ENCODE data around the gene GPBP1. TPM values are rescaled to one million over a fixed set of nuclear protein-coding genes. Genes with fewer than 3 reads are reported as not detected.
"Not testable (repeated sequence)": the region's sequence is repeated elsewhere in the genome, so short reads cannot be mapped to it uniquely, and the experiment has no call there.

GPBP1 gene
- total RNA-seq, 2 donors from 2014 or later = 40.2 to 93.0 TPM

DNA sequence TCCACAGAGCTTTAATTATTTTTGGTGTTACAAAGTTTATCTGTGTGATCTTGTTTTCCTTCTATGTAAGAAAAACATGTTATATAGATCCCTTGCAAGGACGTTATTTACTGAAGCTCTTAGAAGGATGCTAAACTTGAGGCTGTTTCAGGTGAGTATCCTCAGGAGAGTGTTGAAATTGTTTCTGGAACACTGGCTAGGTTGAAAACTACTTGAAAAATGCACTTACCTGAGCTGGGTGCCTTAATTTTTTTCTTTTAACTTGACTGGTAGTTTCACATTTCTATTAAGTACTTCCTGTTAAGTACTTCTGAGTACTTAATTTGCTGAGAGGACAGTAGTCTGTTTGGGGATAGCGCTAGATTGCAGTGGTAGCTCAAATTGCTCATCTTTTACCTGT is 18.1 kb downstream of the GPBP1 start:
- peaks cover 4% of the 10 kb centered on the region for H3K36me3 ChIP-seq
- no peaks in the 10 kb centered on the region for H3K9me3 ChIP-seq
- no peak for TF ChIP-seq CTCF (IDR thresholded peaks at IDR 0.05)
- H3K27me3 ChIP-seq (replicated peaks; ENCODE audit: insufficient read depth) = no peaks in the 10 kb centered on the region
- peaks cover 29 to 38% of the 10 kb centered on the region in 2 donors for H3K4me1 ChIP-seq (ENCODE audit: control insufficient read depth in 1 of 2, low read depth in 2 of 2)
- H3K4me3 ChIP-seq = no peak overlapping the region
- DNase-seq (ENCODE audit: low spot score) (no peak), ATAC-seq (ENCODE audit: insufficient number of reproducible peaks, low FRiP score, low read depth) (no peak)
- H3K27ac ChIP-seq = no peak overlapping the region

GRCh38 chr5:57192832-57193231 is 19.0 kb downstream of the GPBP1 start:
- not testable (repeated sequence) for H3K27ac ChIP-seq; H3K9me3 ChIP-seq; H3K36me3 ChIP-seq; DNase-seq (ENCODE audit: low spot score); H3K4me3 ChIP-seq; H3K27me3 ChIP-seq (replicated peaks; ENCODE audit: insufficient read depth); ATAC-seq (ENCODE audit: insufficient number of reproducible peaks, low FRiP score, low read depth)
- peaks cover 22 to 31% of the 10 kb centered on the region in 2 donors for H3K4me1 ChIP-seq (ENCODE audit: control insufficient read depth in 1 of 2, low read depth in 2 of 2)

- Histone ChIP-seq H3K36me3 (peaks cover 4% of the 10 kb centered on the region), H3K27me3 (replicated peaks; ENCODE audit: insufficient read depth) (no peaks in the 10 kb centered on the region), H3K27ac (no peak overlapping the region), H3K9me3 (no peaks in the 10 kb centered on the region), H3K4me1 (ENCODE audit: control insufficient read depth in 1 of 2, low read depth in 2 of 2) (peaks cover 12 to 21% of the 10 kb centered on the region in 2 donors), H3K4me3 (no peak overlapping the region)
- no peak for TF ChIP-seq CTCF (IDR thresholded peaks at IDR 0.05)
- no peak for ATAC-seq (ENCODE audit: insufficient number of reproducible peaks, low FRiP score, low read depth)
- DNase-seq (ENCODE audit: low spot score) = no peak
These were observed 20.0 kb downstream of the GPBP1 start for GRCh38 chr5:57193757-57194413.

DNA sequence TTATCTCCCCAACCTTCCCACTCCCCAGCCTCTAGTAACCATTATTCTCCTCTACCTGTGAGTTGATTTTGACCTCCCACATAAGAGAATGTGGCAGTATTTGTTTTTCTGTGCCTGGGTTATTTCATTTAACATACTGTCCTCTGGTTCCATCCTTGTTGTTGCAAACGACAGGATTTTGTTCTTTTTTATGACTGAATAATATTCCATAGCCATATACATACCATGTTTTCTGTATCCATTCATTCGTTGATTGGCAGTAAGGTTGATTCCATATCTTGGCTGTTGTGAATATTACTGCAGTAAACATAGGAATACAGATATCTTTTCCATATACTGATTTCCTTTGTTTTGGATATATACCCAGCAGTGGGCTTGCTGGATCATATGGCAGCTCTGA is 20.8 kb downstream of the GPBP1 start:
- no peak for DNase-seq (ENCODE audit: low spot score)
- Histone ChIP-seq H3K27ac (no peak overlapping the region), H3K4me3 (no peak overlapping the region), H3K9me3 (no peaks in the 10 kb centered on the region), H3K36me3 (peaks cover 4% of the 10 kb centered on the region), H3K27me3 (replicated peaks; ENCODE audit: insufficient read depth) (no peaks in the 10 kb centered on the region), H3K4me1 (ENCODE audit: control insufficient read depth in 1 of 2, low read depth in 2 of 2) (peaks cover 4 to 13% of the 10 kb centered on the region in 2 donors)
- no peak for ATAC-seq (ENCODE audit: insufficient number of reproducible peaks, low FRiP score, low read depth)
- TF ChIP-seq CTCF (IDR thresholded peaks at IDR 0.05) = no peak

- DNase-seq (ENCODE audit: low spot score) (no peak), ATAC-seq (ENCODE audit: insufficient number of reproducible peaks, low FRiP score, low read depth) (no peak)
- Histone ChIP-seq H3K4me1 (ENCODE audit: control insufficient read depth in 1 of 2, low read depth in 2 of 2) (peaks cover under 1 to 9% of the 10 kb centered on the region in 2 donors), H3K27ac (no peak overlapping the region), H3K27me3 (replicated peaks; ENCODE audit: insufficient read depth) (no peaks in the 10 kb centered on the region), H3K9me3 (no peaks in the 10 kb centered on the region), H3K36me3 (peaks cover 4% of the 10 kb centered on the region), H3K4me3 (no peak overlapping the region)
- TF ChIP-seq CTCF (IDR thresholded peaks at IDR 0.05) = no peak
These were observed 21.2 kb downstream of the GPBP1 start for GRCh38 chr5:57195060-57195459.

GRCh38 chr5:57199866-57200265 is 26.0 kb downstream of the GPBP1 start:
- ATAC-seq (ENCODE audit: insufficient number of reproducible peaks, low FRiP score, low read depth) = no peak
- H3K4me1 ChIP-seq (ENCODE audit: control insufficient read depth in 1 of 2, low read depth in 2 of 2) = peaks cover 0 to 32% of the 10 kb centered on the region in 2 donors
- TF ChIP-seq CTCF (IDR thresholded peaks at IDR 0.05) = no peak

More at GRCh38 chr5:57199866-57200265, 26.0 kb downstream of the GPBP1 start:
- no peak for DNase-seq (ENCODE audit: low spot score)
- Histone ChIP-seq H3K36me3 (no peaks in the 10 kb centered on the region), H3K27ac (no peak overlapping the region), H3K4me3 (no peak overlapping the region), H3K9me3 (no peaks in the 10 kb centered on the region), H3K27me3 (replicated peaks; ENCODE audit: insufficient read depth) (no peaks in the 10 kb centered on the region)

All from thoracic aorta (tissue), 2 donors.